Liver (tissue), 9 donors: ENCODE measurements around the gene TRIM7. TPM values are rescaled to one million over a fixed set of nuclear protein-coding genes. Genes with fewer than 3 reads are reported as not detected.

Experiments
- DNase-seq: peaks from one replicate; pipeline ENCODE4 v3.0.0-alpha.2; 2017; ENCODE audit warnings: low spot score
- H3K27ac ChIP-seq, 2 donors: one replicate each; pipeline ENCODE4 v1.7.0; 2013; ENCODE audit warnings: inconsistent platforms in 2 of 2, low read length in 2 of 2, control low read depth in 1 of 2, low read depth in 1 of 2, mild to moderate bottlenecking in 1 of 2
- H3K27me3 ChIP-seq, 4 donors: one replicate each; pipeline versions ENCODE4 v1.6.1 to v1.7.0; 2013; ENCODE audit warnings: low read length in 3 of 4, inconsistent platforms in 1 of 4, mild to moderate bottlenecking in 1 of 4, moderate library complexity in 1 of 4; ENCODE audit not compliant: control insufficient read depth in 4 of 4, insufficient read depth in 4 of 4
- H3K36me3 ChIP-seq, 4 donors: one replicate each; pipeline versions ENCODE4 v1.6.1 to v1.7.0; 2013; ENCODE audit warnings: low read length in 3 of 4, mild to moderate bottlenecking in 3 of 4, low read depth in 1 of 4, moderate library complexity in 1 of 4; ENCODE audit not compliant: control insufficient read depth in 4 of 4, insufficient read depth in 3 of 4
- H3K4me1 ChIP-seq, 4 donors: one replicate each; pipeline versions ENCODE4 v1.6.1 to v1.7.0; 2013; ENCODE audit warnings: low read length in 3 of 4, mild to moderate bottlenecking in 3 of 4, moderate library complexity in 1 of 4; ENCODE audit not compliant: control insufficient read depth in 4 of 4, insufficient read depth in 4 of 4
- H3K4me3 ChIP-seq, 3 donors: one replicate each; pipeline versions ENCODE4 v1.6.1 to v1.7.0; 2013; ENCODE audit warnings: low read length in 3 of 3, control low read depth in 1 of 3, low read depth in 1 of 3, mild to moderate bottlenecking in 1 of 3
- H3K9ac ChIP-seq, 2 donors: one replicate each; pipeline ENCODE4 v1.7.0; 2013; ENCODE audit warnings: low read length in 2 of 2, mild to moderate bottlenecking in 2 of 2, moderate library complexity in 2 of 2, control low read depth in 1 of 2, low read depth in 1 of 2
- H3K9me3 ChIP-seq, 4 donors: one replicate each; pipeline versions ENCODE4 v1.6.1 to v1.7.0; 2013; ENCODE audit warnings: low read length in 3 of 4; ENCODE audit not compliant: control insufficient read depth in 4 of 4
- EGR1 ChIP-seq, 2 donors: IDR thresholded peaks; 2 replicates each; pipeline ENCODE4 v1.6.1; 2016 to 2018; ENCODE audit warnings: antibody characterized with exemption in 2 of 2, low read depth in 2 of 2
- FOXA1 ChIP-seq: IDR thresholded peaks from 2 replicates; pipeline ENCODE4 v1.6.1; 2016; ENCODE audit warnings: antibody characterized with exemption
- FOXA2 ChIP-seq: IDR thresholded peaks from 2 replicates; pipeline ENCODE4 v1.6.1; 2016; ENCODE audit warnings: antibody characterized with exemption
- GABPA ChIP-seq, 2 donors: IDR thresholded peaks in 1 of 2; conservative IDR thresholded peaks in 1 of 2; 2 replicates each; pipeline ENCODE4 v1.6.1; 2016; ENCODE audit warnings: antibody characterized with exemption in 2 of 2, mild to moderate bottlenecking in 1 of 2, moderate library complexity in 1 of 2
- HNF4A ChIP-seq, 2 donors: conservative IDR thresholded peaks; 2 replicates each; pipeline ENCODE4 v1.6.1; 2016; ENCODE audit warnings: antibody characterized with exemption in 2 of 2, mild to moderate bottlenecking in 2 of 2
- HNF4G ChIP-seq: IDR thresholded peaks from 2 replicates; pipeline ENCODE4 v1.6.1; 2016; ENCODE audit warnings: antibody characterized with exemption
- JUND ChIP-seq, 2 donors: IDR thresholded peaks; 2 replicates each; pipeline ENCODE4 v1.6.1; 2016; ENCODE audit warnings: antibody characterized with exemption in 2 of 2
- MAX ChIP-seq: IDR thresholded peaks from 2 replicates; pipeline ENCODE4 v1.6.1; 2016; ENCODE audit warnings: antibody characterized with exemption
- RAD21 ChIP-seq, 2 donors: IDR thresholded peaks; 2 replicates each; pipeline ENCODE4 v1.6.1; 2016; ENCODE audit warnings: antibody characterized with exemption in 2 of 2, mild to moderate bottlenecking in 2 of 2
- REST ChIP-seq: IDR thresholded peaks from 2 replicates; pipeline ENCODE4 v1.6.1; 2016; ENCODE audit warnings: antibody characterized with exemption, mild to moderate bottlenecking
- RXRA ChIP-seq, 2 donors: IDR thresholded peaks; 2 replicates each; pipeline ENCODE4 v1.6.1; 2017 to 2018; ENCODE audit warnings: antibody characterized with exemption in 2 of 2, mild to moderate bottlenecking in 1 of 2
- SP1 ChIP-seq: IDR thresholded peaks from 2 replicates; pipeline ENCODE4 v1.6.1; 2018; ENCODE audit warnings: antibody characterized with exemption, mild to moderate bottlenecking
- TAF1 ChIP-seq: conservative IDR thresholded peaks from 2 replicates; pipeline ENCODE4 v1.6.1; 2016; ENCODE audit warnings: antibody characterized with exemption, mild to moderate bottlenecking
- YY1 ChIP-seq: IDR thresholded peaks from 2 replicates; pipeline ENCODE4 v1.6.1; 2016; ENCODE audit warnings: antibody characterized with exemption, mild to moderate bottlenecking
- ZBTB33 ChIP-seq: IDR thresholded peaks from 2 replicates; pipeline ENCODE4 v1.6.1; 2016; ENCODE audit warnings: antibody characterized with exemption
- WGBS: extraction: QIAGEN DNeasy Blood & Tissue Kit; methylation state at CpG from one replicate; pipeline ENCODE4 v1.1.7; 2013; 5-methylcytosine and 5-hydroxymethylcytosine counted together
- polyA plus RNA-seq, 2 donors: library from polyadenylated mRNA; stranded (reverse) in 1 of 2; unstranded in 1 of 2; fragments of 200-250 nt in 1 of 2; fragments of >200 nt in 1 of 2; fragmentation: Nextera tagmentation in 1 of 2; extraction: Ambion mirVana in 1 of 2; gene quantifications; one replicate each; pipeline versions ENCODE4 v1.2.1 to v1.2.3, GENCODE V29; 2013 to 2015
- total RNA-seq, 2 donors: library from RNA; depleted of rRNA; stranded (reverse); fragments of >200 nt; gene quantifications; one replicate each; pipeline ENCODE4 v1.2.3, GENCODE V29; 2014
- TF ChIP-seq, protein P1 (sequence below): fragments of 150-350 bp; IDR thresholded peaks from 2 replicates; pipeline ENCODE4 v1.5.1; 2017; ENCODE audit warnings: improper control_type of control experiment, low read depth, low read length; ENCODE audit not compliant: missing input control
- TF ChIP-seq, protein P2 (sequence below): IDR thresholded peaks from 2 replicates; pipeline ENCODE4 v1.6.1; 2016; ENCODE audit warnings: antibody characterized with exemption
- donor health status: healthy.
- donor health status: healthy.
- donor health status: healthy.
- donor health status: healthy.
- donor health status: healthy.

The TRIM7 gene
- total and polyA plus RNA-seq, 4 donors: 0.10 to 0.50 (median 0.14) TPM; not detected in 1

DNA sequence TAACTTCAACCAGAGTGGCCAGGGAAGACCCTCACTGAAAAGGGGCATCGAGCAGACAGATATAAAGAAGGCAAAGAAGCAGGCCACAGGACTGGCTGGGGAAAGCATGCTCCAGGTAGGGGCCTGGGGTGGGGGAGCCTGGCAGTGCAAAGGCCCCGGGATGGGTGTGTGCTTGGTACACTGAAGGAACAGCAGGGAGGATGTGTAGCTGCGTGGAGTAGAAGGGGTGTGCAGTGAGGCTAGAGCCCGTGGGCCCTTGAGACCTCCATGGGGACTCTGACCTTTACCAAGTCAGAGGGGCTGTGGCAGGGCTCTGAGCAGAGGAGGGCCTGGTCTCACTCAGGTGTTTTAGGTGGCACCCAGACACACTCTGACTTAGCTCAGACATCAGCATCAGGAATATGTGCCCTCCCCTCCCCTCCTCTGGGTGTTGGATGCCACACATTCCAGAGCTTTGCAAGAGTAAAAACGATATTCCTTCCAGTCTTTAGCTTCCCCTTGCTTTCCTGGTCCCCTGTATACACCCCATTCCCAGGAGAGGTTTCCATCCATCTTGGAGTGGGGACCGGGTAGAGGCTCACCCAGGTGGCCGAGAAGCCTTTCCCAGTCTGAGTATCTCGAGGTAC, 7.6 kb downstream of the TRIM7 start:
- 69% methylated on average over 8 of the region's 8 CpGs for WGBS

DNA sequence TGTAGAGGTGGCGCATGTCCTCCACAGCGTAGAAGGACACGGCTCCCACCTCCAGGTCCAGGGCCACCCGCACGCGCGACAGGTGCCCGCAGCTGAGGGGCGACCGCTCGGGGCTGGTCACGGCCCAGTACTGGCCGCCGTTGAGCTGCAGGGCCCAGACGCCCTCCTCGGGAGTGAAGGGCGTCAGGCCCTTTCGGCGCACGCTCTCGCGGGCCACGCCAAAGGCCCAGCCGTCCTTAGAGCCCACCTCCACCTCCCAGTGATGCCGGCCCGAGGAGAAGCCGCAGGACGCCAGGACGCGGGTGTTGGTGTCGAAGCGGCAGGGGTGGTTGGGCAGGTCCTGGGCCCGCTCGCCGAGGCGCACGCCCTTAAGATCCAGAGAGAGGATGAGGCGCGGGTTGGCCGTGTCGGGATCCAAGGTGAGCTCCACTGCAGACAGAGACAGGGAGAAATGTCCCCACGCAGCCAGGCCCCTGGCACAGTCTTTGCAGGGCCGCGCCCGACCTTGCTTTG, 9.7 kb downstream of the TRIM7 start:
- no peak overlapping the region for H3K27ac ChIP-seq
- H3K27me3 ChIP-seq: no peaks in the 10 kb centered on the region
- TF ChIP-seq RXRA (IDR thresholded peaks at IDR 0.05): no peak
- no peak for TF ChIP-seq HNF4A (conservative IDR thresholded peaks at IDR 0.05)
- TF ChIP-seq, protein P1, sequence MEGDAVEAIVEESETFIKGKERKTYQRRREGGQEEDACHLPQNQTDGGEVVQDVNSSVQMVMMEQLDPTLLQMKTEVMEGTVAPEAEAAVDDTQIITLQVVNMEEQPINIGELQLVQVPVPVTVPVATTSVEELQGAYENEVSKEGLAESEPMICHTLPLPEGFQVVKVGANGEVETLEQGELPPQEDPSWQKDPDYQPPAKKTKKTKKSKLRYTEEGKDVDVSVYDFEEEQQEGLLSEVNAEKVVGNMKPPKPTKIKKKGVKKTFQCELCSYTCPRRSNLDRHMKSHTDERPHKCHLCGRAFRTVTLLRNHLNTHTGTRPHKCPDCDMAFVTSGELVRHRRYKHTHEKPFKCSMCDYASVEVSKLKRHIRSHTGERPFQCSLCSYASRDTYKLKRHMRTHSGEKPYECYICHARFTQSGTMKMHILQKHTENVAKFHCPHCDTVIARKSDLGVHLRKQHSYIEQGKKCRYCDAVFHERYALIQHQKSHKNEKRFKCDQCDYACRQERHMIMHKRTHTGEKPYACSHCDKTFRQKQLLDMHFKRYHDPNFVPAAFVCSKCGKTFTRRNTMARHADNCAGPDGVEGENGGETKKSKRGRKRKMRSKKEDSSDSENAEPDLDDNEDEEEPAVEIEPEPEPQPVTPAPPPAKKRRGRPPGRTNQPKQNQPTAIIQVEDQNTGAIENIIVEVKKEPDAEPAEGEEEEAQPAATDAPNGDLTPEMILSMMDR: no peak
- TF ChIP-seq FOXA2: no peak
- TF ChIP-seq, protein P2, sequence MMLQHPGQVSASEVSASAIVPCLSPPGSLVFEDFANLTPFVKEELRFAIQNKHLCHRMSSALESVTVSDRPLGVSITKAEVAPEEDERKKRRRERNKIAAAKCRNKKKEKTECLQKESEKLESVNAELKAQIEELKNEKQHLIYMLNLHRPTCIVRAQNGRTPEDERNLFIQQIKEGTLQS: no peak
- no peak for TF ChIP-seq JUND (IDR thresholded peaks at IDR 0.05)
- TF ChIP-seq FOXA1: no peak
- no peak for TF ChIP-seq GABPA (IDR thresholded peaks at IDR 0.05 in 1 of 2, conservative IDR thresholded peaks at IDR 0.05 in 1 of 2)
- no peak for TF ChIP-seq SP1
- no peak for TF ChIP-seq MAX
- TF ChIP-seq EGR1 (IDR thresholded peaks at IDR 0.05; ENCODE audit: low read depth in 2 of 2): no peak
- no peak for TF ChIP-seq HNF4G
- no peak for TF ChIP-seq ZBTB33
- TF ChIP-seq REST: no peak
- no peak for TF ChIP-seq RAD21 (IDR thresholded peaks at IDR 0.05)
- no peak for TF ChIP-seq TAF1
- TF ChIP-seq YY1: no peak
- no peaks in the 10 kb centered on the region for H3K9me3 ChIP-seq
- H3K4me3 ChIP-seq: no peak overlapping the region
- H3K9ac ChIP-seq: no peak overlapping the region
- 68% methylated on average over 45 of the region's 45 CpGs for WGBS
- H3K4me1 ChIP-seq: peaks cover 2 to 18% (median 10%) of the 10 kb centered on the region in 4 donors
- no peaks in the 10 kb centered on the region for H3K36me3 ChIP-seq
- no peak for DNase-seq

More for the DNA sequence above, 7.6 kb downstream of the TRIM7 start:
- H3K9me3 ChIP-seq: no peaks in the 10 kb centered on the region
- no peak overlapping the region for H3K4me3 ChIP-seq
- H3K27ac ChIP-seq: no peak overlapping the region
- no peak for DNase-seq
- H3K27me3 ChIP-seq: no peaks in the 10 kb centered on the region
- no peaks in the 10 kb centered on the region for H3K36me3 ChIP-seq
- no peak overlapping the region for H3K9ac ChIP-seq
- peaks cover 0 to 7% (median 2%) of the 10 kb centered on the region in 4 donors for H3K4me1 ChIP-seq
- TF ChIP-seq GABPA (IDR thresholded peaks at IDR 0.05 in 1 of 2, conservative IDR thresholded peaks at IDR 0.05 in 1 of 2): no peak
- TF ChIP-seq, protein P1: no peak
- no peak for TF ChIP-seq EGR1 (IDR thresholded peaks at IDR 0.05; ENCODE audit: low read depth in 2 of 2)
